ENCODE results near the gene KBTBD2.
A peak's percentile ranks its signal among the peaks of the same experiment; 100 is the strongest.
"Not testable (repeated sequence)": the region's sequence is repeated elsewhere in the genome, so short reads cannot be mapped to it uniquely, and the experiment has no call there.

Gene KBTBD2

GRCh38 chr7:32892521-32893206, 1.1 kb upstream of the KBTBD2 start:
- DNase-seq: peak; percentile 31 to 37

- peak; percentile 96 to 97 for DNase-seq
These were observed 400 bp upstream of the KBTBD2 start for GRCh38 chr7:32891800-32892520.

- DNase-seq: no peak
These were observed 842 bp downstream of the KBTBD2 start for GRCh38 chr7:32890793-32891042.

GRCh38 chr7:32890010-32890792, 1.4 kb downstream of the KBTBD2 start:
- DNase-seq: no peak

- DNase-seq: no peak
These were observed 3.1 kb downstream of the KBTBD2 start for GRCh38 chr7:32888505-32888904.

- no peak for DNase-seq
These were observed 4.2 kb downstream of the KBTBD2 start for GRCh38 chr7:32887395-32887794.

GRCh38 chr7:32881074-32881982, 10.2 kb downstream of the KBTBD2 start:
- DNase-seq: no peak

- DNase-seq: no peak
These were observed 12.1 kb downstream of the KBTBD2 start for GRCh38 chr7:32879460-32879859.

- DNase-seq: not testable (repeated sequence)
These were observed 13.5 kb downstream of the KBTBD2 start for GRCh38 chr7:32878023-32878422.

GRCh38 chr7:32872421-32872820, 19.1 kb downstream of the KBTBD2 start:
- DNase-seq: no peak

- DNase-seq: no peak
These were observed 19.8 kb downstream of the KBTBD2 start for GRCh38 chr7:32871624-32872371.

GRCh38 chr7:32870298-32870697, 21.3 kb downstream of the KBTBD2 start:
- DNase-seq: no peak

GRCh38 chr7:32869716-32870115, 21.8 kb downstream of the KBTBD2 start:
- no peak for DNase-seq

GRCh38 chr7:32868116-32868515, 23.4 kb downstream of the KBTBD2 start:
- DNase-seq: no peak

GRCh38 chr7:32865448-32866030, 26.0 kb downstream of the KBTBD2 start:
- DNase-seq: no peak

- DNase-seq: not testable (repeated sequence)
These were observed 27.7 kb downstream of the KBTBD2 start for GRCh38 chr7:32863872-32864271.

GRCh38 chr7:32860090-32860489, 31.5 kb downstream of the KBTBD2 start:
- DNase-seq: no peak

GRCh38 chr7:32858648-32859047, 32.9 kb downstream of the KBTBD2 start:
- DNase-seq: no peak

GRCh38 chr7:32857063-32857462, 34.5 kb downstream of the KBTBD2 start:
- DNase-seq: not testable (repeated sequence)

- not testable (repeated sequence) for DNase-seq
These were observed 35.5 kb downstream of the KBTBD2 start for GRCh38 chr7:32855837-32856775.

- not testable (repeated sequence) for DNase-seq
These were observed 40.9 kb downstream of the KBTBD2 start for GRCh38 chr7:32850654-32851053.
